ENCODE measurements around the gene NUP43. TPM values are rescaled to one million over a fixed set of nuclear protein-coding genes. Genes with fewer than 3 reads are reported as not detected.
"Not testable (repeated sequence)": the region's sequence is repeated elsewhere in the genome, so short reads cannot be mapped to it uniquely, and the experiment has no call there.

Gene NUP43
- total and polyA plus RNA-seq, 4 donors = 3.6 to 32.1 (median 19.6) TPM

GRCh38 chr6:149769676-149770075, 23.3 kb upstream of the NUP43 start:
- intact Hi-C loops (cut with DNase I) = no loop called here
- H3K36me3 ChIP-seq (ENCODE audit: control insufficient read depth in 1 of 2, insufficient read depth in 2 of 2, low read length in 1 of 2) = peaks cover 0 to 2% of the 10 kb centered on the region in 2 donors
- H3K27me3 ChIP-seq (ENCODE audit: control insufficient read depth in 1 of 2, insufficient read depth in 2 of 2, low read length in 1 of 2) = no peaks in the 10 kb centered on the region
- ATAC-seq (ENCODE audit: low FRiP score) (no peak), DNase-seq (no peak)
- H3K4me1 ChIP-seq (ENCODE audit: control insufficient read depth in 1 of 2, insufficient read depth in 2 of 2, low read length in 2 of 2) = peaks cover 0 to 3% of the 10 kb centered on the region in 2 donors
- WGBS, 2 donors = 94 to 100% methylated on average over 2 of the region's 2 CpGs
- no peak overlapping the region for H3K27ac ChIP-seq (ENCODE audit: low read depth in 1 of 2, low read length in 2 of 2)
- no peak overlapping the region for H3K4me3 ChIP-seq (ENCODE audit: low read length in 2 of 2)
- H3K9me3 ChIP-seq (ENCODE audit: control insufficient read depth, low read length) = no peaks in the 10 kb centered on the region

GRCh38 chr6:149766156-149766769, 19.9 kb upstream of the NUP43 start:
- Histone ChIP-seq H3K4me1 (ENCODE audit: control insufficient read depth in 1 of 2, insufficient read depth in 2 of 2, low read length in 2 of 2) (peaks cover 0 to 3% of the 10 kb centered on the region in 2 donors), H3K36me3 (ENCODE audit: control insufficient read depth in 1 of 2, insufficient read depth in 2 of 2, low read length in 1 of 2) (no peaks in the 10 kb centered on the region), H3K27ac (ENCODE audit: low read depth in 1 of 2, low read length in 2 of 2) (no peak overlapping the region), H3K27me3 (ENCODE audit: control insufficient read depth in 1 of 2, insufficient read depth in 2 of 2, low read length in 1 of 2) (no peaks in the 10 kb centered on the region), H3K4me3 (ENCODE audit: low read length in 2 of 2) (no peak overlapping the region), H3K9me3 (ENCODE audit: control insufficient read depth, low read length) (no peaks in the 10 kb centered on the region)
- intact Hi-C loops (cut with DNase I) = no loop called here
- no peak for DNase-seq
- peak; percentile 19 for ATAC-seq (ENCODE audit: low FRiP score)
- WGBS, 2 donors = 23 to 35% methylated on average over 3 of the region's 3 CpGs

GRCh38 chr6:149763866-149764265, 17.5 kb upstream of the NUP43 start:
- intact Hi-C loops (cut with DNase I) = no loop called here
- H3K4me3 ChIP-seq (ENCODE audit: low read length in 2 of 2) = no peak overlapping the region
- no peak overlapping the region for H3K27ac ChIP-seq (ENCODE audit: low read depth in 1 of 2, low read length in 2 of 2)
- ATAC-seq (ENCODE audit: low FRiP score) (no peak), DNase-seq (no peak)
- no peaks in the 10 kb centered on the region for H3K36me3 ChIP-seq (ENCODE audit: control insufficient read depth in 1 of 2, insufficient read depth in 2 of 2, low read length in 1 of 2)
- no peaks in the 10 kb centered on the region for H3K9me3 ChIP-seq (ENCODE audit: control insufficient read depth, low read length)
- H3K4me1 ChIP-seq (ENCODE audit: control insufficient read depth in 1 of 2, insufficient read depth in 2 of 2, low read length in 2 of 2) = no peaks in the 10 kb centered on the region
- no peaks in the 10 kb centered on the region for H3K27me3 ChIP-seq (ENCODE audit: control insufficient read depth in 1 of 2, insufficient read depth in 2 of 2, low read length in 1 of 2)

GRCh38 chr6:149761438-149761837, 15.1 kb upstream of the NUP43 start:
- intact Hi-C loops (cut with DNase I) = no loop called here
- H3K27ac ChIP-seq (ENCODE audit: low read depth in 1 of 2, low read length in 2 of 2) = no peak overlapping the region
- no peaks in the 10 kb centered on the region for H3K36me3 ChIP-seq (ENCODE audit: control insufficient read depth in 1 of 2, insufficient read depth in 2 of 2, low read length in 1 of 2)
- H3K9me3 ChIP-seq (ENCODE audit: control insufficient read depth, low read length) = no peaks in the 10 kb centered on the region
- ATAC-seq (ENCODE audit: low FRiP score) (no peak), DNase-seq (no peak)
- WGBS, 2 donors = 98 to 99% methylated on average over 1 of the region's 1 CpG
- no peaks in the 10 kb centered on the region for H3K4me1 ChIP-seq (ENCODE audit: control insufficient read depth in 1 of 2, insufficient read depth in 2 of 2, low read length in 2 of 2)
- no peak overlapping the region for H3K4me3 ChIP-seq (ENCODE audit: low read length in 2 of 2)
- no peaks in the 10 kb centered on the region for H3K27me3 ChIP-seq (ENCODE audit: control insufficient read depth in 1 of 2, insufficient read depth in 2 of 2, low read length in 1 of 2)

- H3K4me1 ChIP-seq (ENCODE audit: control insufficient read depth in 1 of 2, insufficient read depth in 2 of 2, low read length in 2 of 2) = no peaks in the 10 kb centered on the region
- no peaks in the 10 kb centered on the region for H3K27me3 ChIP-seq (ENCODE audit: control insufficient read depth in 1 of 2, insufficient read depth in 2 of 2, low read length in 1 of 2)
- intact Hi-C loops (cut with DNase I) = no loop called here
- ATAC-seq (ENCODE audit: low FRiP score) = no peak
- no peaks in the 10 kb centered on the region for H3K9me3 ChIP-seq (ENCODE audit: control insufficient read depth, low read length)
- no peaks in the 10 kb centered on the region for H3K36me3 ChIP-seq (ENCODE audit: control insufficient read depth in 1 of 2, insufficient read depth in 2 of 2, low read length in 1 of 2)
- H3K4me3 ChIP-seq (ENCODE audit: low read length in 2 of 2) = no peak overlapping the region
- WGBS, 2 donors = 89 to 94% methylated on average over 6 to 7 of the region's 7 CpGs
- no peak for DNase-seq
- no peak overlapping the region for H3K27ac ChIP-seq (ENCODE audit: low read depth in 1 of 2, low read length in 2 of 2)
These were observed 9.9 kb upstream of the NUP43 start for GRCh38 chr6:149756261-149756636.

- no peaks in the 10 kb centered on the region for H3K4me1 ChIP-seq (ENCODE audit: control insufficient read depth in 1 of 2, insufficient read depth in 2 of 2, low read length in 2 of 2)
- peak overlapping the region in 1 of 2 donors; percentile 20 for H3K27ac ChIP-seq (ENCODE audit: low read depth in 1 of 2, low read length in 2 of 2)
- ATAC-seq (ENCODE audit: low FRiP score) = no peak
- no peaks in the 10 kb centered on the region for H3K27me3 ChIP-seq (ENCODE audit: control insufficient read depth in 1 of 2, insufficient read depth in 2 of 2, low read length in 1 of 2)
- 82 to 85% methylated on average over 9 of the region's 9 CpGs for WGBS, 2 donors
- no peak overlapping the region for H3K4me3 ChIP-seq (ENCODE audit: low read length in 2 of 2)
- H3K9me3 ChIP-seq (ENCODE audit: control insufficient read depth, low read length) = no peaks in the 10 kb centered on the region
- intact Hi-C loops (cut with DNase I) = no loop called here
- no peaks in the 10 kb centered on the region for H3K36me3 ChIP-seq (ENCODE audit: control insufficient read depth in 1 of 2, insufficient read depth in 2 of 2, low read length in 1 of 2)
- no peak for DNase-seq
These were observed 9.3 kb upstream of the NUP43 start for GRCh38 chr6:149755300-149756260.

GRCh38 chr6:149754548-149754947, 8.2 kb upstream of the NUP43 start:
- no peak overlapping the region for H3K27ac ChIP-seq (ENCODE audit: low read depth in 1 of 2, low read length in 2 of 2)
- 86 to 88% methylated on average over 4 of the region's 4 CpGs for WGBS, 2 donors
- H3K4me3 ChIP-seq (ENCODE audit: low read length in 2 of 2) = no peak overlapping the region
- no peaks in the 10 kb centered on the region for H3K27me3 ChIP-seq (ENCODE audit: control insufficient read depth in 1 of 2, insufficient read depth in 2 of 2, low read length in 1 of 2)
- DNase-seq (no peak), ATAC-seq (ENCODE audit: low FRiP score) (no peak)
- H3K36me3 ChIP-seq (ENCODE audit: control insufficient read depth in 1 of 2, insufficient read depth in 2 of 2, low read length in 1 of 2) = no peaks in the 10 kb centered on the region
- no peaks in the 10 kb centered on the region for H3K9me3 ChIP-seq (ENCODE audit: control insufficient read depth, low read length)
- H3K4me1 ChIP-seq (ENCODE audit: control insufficient read depth in 1 of 2, insufficient read depth in 2 of 2, low read length in 2 of 2) = no peaks in the 10 kb centered on the region
- intact Hi-C loops (cut with DNase I) = no loop called here

GRCh38 chr6:149753374-149753637, 7.0 kb upstream of the NUP43 start:
- H3K4me1 ChIP-seq (ENCODE audit: control insufficient read depth in 1 of 2, insufficient read depth in 2 of 2, low read length in 2 of 2); H3K9me3 ChIP-seq (ENCODE audit: control insufficient read depth, low read length); DNase-seq; H3K27ac ChIP-seq (ENCODE audit: low read depth in 1 of 2, low read length in 2 of 2); H3K36me3 ChIP-seq (ENCODE audit: control insufficient read depth in 1 of 2, insufficient read depth in 2 of 2, low read length in 1 of 2); H3K4me3 ChIP-seq (ENCODE audit: low read length in 2 of 2); H3K27me3 ChIP-seq (ENCODE audit: control insufficient read depth in 1 of 2, insufficient read depth in 2 of 2, low read length in 1 of 2); ATAC-seq (ENCODE audit: low FRiP score); intact Hi-C loops (cut with DNase I): not testable (repeated sequence)
- WGBS, 2 donors = 93 to 94% methylated on average over 3 of the region's 3 CpGs

Data from aorta (tissue), 5 donors.